HG03025 (cell line): ENCODE measurements around the gene TEX22.

Source experiments
- ATAC-seq: cut with Tn5 transposase; IDR thresholded peaks from one replicate; pipeline ENCODE4 v1.9.1; 2021; ENCODE audit warnings: mild to moderate bottlenecking, moderate library complexity; ENCODE audit not compliant: unreplicated experiment, low FRiP score

The TEX22 gene

DNA sequence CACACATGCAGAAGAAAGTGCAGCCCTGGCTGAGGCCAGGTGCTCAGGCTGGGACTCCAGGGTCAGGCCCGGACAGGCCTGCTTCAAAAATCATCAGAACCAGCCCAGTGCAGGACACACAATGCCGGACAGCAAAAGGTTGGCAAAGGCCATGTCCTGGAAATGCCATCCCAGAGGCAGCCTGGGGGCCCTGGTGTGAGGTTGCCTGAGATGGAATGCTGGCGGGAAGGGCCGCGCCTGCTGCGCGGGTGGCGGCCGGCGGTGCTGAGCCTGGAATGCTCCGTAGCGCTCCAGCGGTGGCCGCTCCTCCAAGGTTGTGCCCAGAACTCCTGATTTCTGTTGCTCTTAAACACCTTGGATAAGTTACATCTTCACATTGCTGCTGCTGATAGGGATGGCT is 54.6 kb downstream of the TEX22 start:
- ATAC-seq: no peak

DNA sequence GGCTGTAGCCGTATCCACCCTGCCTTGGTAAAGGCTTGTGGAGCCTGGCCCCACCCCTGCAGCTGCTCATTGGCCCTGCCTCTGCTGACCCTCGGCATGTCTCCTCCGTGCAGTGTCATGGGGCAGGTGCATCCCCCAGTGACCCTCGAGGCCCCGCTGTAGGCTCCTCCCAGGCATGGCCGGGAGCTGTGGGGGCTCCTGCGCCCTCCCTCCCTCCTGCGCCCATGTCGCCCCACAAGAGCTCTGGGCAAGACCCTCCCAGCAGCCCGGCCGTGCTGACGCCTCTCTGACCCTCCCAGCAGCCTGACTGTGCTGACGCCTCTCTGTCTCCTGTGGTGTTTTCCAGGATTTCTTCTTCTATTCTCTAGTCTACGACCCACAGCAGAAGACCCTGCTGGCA is 55.5 kb downstream of the TEX22 start:
- no peak for ATAC-seq

DNA sequence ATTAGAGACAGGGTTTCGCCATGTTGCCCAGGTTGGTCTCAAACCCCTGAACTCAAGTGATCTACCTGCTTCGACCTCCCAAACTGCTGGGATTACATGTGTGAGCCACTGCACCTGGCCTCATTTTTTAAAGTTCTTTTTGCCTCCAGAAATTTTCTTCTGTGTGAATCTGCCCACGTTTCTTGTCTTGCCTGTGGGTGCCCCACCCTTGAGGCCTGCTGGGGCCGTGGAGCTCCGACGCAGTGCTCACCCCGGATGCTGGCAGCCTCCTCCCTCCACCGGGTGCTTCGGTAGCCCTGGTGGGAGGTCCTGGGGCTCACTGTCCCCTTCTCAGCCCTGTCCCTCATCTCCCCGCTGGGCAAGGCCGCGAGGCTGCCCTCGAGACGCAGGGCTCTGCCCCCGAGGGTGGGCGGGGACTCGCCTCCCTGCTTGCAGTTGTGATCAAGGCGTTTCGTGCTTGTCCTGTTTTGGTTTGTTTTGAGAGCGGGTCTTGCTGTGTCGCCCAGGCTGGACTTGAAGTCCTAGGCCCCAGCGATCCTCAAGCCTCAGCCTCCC is 56.8 kb downstream of the TEX22 start:
- no peak for ATAC-seq

DNA sequence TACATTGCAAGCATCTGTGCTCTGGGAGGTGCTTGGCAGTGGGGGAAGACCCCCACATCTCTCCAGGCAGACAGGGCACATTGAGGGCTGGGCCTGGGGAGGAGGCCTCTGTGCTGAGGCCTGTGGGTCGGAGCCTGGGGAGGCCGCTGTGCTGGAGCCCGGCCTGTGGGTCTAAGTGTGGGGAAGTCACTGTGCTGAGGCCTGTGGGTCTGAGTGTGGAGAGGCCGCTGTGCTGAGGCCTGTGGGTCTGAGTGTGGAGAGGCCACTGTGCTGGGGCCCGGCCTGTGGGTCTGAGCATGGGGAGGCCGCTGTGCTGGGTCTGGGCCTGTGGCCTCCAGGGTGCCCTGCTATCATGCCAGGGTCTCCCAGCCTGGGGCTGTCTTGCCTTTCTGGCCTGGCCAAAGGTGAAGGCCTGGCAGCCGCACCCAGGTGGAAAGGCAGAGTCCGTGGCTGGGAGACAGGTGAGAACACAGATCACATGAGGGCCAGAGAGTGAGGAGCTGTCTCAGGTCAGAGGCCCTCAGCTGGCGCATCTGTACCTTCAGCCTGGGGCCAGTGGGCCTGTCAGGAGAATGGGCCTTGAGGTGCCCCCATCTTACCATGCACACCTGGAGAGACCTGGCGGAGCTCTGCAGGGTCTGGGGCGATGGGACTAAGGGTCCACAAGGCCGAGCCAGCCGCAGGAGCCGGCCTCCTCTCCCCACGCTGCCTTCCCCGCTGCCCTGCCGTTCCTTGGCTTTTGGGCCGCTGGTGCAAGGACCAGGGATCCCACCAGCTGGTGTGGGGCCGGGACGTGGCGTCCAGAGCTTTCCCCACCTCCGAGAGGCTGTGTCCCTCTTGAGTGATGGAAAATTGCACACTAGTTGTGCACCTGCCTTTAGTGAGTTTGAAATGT is 57.7 kb downstream of the TEX22 start:
- no peak for ATAC-seq

DNA sequence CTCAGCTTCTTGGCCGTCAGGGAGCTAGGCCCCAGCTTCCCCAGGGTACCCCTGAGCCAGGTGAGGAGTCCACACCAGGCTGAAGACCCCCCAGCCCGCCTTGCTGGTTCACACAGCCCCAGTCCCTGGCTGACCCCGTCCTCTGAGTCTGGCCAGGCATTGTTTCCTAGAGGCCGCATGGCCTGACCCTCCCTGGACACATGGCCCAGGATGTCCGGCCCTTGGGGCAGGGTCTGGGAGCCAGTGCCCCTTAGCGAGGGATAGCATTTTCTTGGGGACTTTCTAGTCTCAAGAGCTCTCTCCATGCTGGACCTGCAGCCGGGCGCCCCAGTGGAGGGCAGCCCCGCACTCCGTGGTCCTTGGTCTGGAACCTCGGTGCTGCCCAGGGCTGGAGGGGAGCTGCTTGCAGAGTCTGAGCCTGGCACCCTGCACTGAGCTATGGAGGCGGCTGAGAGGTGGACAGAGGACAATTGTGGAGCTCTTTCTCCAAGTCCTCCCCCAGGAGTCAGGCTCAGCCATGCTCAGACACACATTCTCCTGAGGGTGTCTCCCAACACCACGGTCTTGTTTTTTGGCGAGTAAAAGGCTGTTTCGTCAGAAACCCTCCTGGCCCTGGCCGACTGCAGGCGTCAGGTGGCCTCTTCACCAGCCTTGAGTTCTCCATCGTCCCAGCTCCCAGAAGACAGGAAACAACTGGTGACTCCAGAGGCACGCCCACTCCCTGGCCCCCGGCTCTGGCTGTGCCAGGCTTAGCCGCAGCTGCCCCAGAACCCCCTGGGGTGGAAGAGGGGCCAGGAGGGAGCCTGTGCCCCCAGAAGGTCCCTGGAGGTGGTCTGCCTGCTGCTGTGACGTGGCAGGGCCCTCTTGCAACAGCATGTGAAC is 58.6 kb downstream of the TEX22 start:
- ATAC-seq: no peak

DNA sequence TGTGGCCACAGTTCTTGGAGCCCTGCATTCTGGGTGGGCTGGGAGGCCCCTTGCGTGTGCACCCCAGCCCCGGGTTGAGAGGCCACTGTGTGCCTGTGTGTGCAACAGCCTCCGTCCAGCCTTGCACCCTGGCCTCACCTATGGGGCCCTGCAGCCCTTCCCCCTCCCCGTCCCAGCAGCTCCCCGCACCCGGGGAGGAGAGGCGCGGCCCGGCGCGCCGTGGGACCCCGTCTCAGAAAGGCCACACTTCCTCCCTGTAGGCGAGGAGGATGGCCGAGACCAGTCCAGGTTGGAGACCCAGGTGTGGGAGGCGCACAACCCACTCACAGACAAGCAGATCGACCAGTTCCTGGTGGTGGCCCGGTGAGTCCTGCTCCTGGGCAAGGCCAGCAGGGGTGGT is 59.7 kb downstream of the TEX22 start:
- ATAC-seq: no peak

DNA sequence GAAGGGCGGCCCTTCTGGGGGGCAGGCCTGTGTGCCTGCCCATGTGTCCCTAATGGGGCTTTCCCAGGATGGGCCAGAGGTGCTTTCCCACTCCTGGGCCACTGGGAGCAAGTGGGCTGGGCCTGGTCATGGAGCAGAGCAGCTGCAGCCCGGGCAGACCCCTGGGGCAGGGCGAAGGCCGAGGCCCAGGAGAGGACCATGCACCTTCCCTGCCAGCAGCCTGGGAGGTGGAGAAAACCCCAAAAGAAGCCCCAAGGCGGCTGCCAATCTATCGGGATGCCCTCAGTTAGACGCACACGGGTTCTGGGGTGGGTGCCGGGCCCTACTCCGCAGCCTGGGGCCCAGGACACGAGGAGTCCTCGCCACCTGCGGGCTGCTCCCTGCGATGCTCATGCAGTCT is 60.2 kb downstream of the TEX22 start:
- ATAC-seq: no peak

DNA sequence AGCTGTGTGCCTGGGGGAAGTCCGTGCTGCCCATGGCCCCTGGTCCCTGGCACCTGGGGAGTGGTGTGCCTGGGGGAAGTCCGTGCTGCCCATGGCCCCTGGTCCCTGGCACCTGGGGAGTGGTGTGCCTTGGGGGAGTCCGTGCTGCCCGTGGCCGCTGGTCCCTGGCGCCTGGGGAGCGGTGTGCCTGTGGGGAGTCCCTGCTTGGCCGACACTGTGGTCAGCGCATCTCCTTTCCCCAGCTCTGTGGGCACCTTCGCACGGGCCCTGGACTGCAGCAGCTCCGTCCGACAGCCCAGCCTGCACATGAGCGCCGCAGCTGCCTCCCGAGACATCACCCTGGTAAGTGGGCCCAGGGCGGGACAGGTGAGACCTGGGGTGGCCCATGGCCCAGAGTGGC is 61.8 kb downstream of the TEX22 start:
- no peak for ATAC-seq

DNA sequence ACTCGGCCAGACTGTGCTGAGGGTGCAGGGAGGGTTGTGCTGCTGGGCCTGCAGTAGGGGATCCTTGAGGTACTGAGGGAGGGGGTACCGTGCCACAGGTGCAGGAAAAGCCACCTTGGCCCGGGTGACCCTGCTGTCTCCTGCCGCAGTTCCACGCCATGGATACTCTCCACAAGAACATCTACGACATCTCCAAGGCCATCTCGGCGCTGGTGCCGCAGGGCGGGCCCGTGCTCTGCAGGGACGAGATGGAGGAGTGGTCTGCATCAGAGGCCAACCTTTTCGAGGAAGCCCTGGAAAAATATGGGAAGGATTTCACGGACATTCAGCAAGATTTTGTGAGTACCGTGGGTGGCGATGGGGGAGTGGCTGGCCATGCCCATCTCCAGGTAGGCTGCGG is 62.3 kb downstream of the TEX22 start:
- ATAC-seq: no peak

DNA sequence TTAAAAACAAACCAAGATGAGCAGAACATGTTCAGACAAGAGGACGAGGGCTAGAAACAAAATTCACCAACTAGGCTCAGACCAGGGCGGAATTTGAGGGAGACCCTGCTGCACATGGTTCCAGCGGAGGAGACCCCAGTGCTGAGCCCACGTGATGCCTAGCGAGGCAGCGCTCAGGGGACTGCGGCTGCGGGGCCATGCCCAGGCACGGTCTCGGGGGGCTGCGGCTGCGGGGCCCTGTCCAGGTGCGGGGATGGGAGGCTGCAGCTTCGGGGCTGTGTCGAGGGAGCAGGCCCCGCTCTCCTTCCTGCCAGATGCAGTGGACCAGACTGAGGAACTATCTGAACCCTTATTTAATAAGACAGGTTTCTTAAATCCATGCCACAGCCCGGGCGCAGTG is 63.6 kb downstream of the TEX22 start:
- ATAC-seq: no peak
